DMS53 treated with DMSO at 0.1 percent for 48 hours (cell line): Measurements from ENCODE around the gene PCDHGC4.
A peak's percentile ranks its signal among the peaks of the same experiment; 100 is the strongest.

Source experiments
- DNase-seq: peaks from one replicate; lab custom pipeline; 2025; ENCODE audit not compliant: unreplicated experiment; lab: John Stamatoyannopoulos, UW

Gene PCDHGC4

DNA sequence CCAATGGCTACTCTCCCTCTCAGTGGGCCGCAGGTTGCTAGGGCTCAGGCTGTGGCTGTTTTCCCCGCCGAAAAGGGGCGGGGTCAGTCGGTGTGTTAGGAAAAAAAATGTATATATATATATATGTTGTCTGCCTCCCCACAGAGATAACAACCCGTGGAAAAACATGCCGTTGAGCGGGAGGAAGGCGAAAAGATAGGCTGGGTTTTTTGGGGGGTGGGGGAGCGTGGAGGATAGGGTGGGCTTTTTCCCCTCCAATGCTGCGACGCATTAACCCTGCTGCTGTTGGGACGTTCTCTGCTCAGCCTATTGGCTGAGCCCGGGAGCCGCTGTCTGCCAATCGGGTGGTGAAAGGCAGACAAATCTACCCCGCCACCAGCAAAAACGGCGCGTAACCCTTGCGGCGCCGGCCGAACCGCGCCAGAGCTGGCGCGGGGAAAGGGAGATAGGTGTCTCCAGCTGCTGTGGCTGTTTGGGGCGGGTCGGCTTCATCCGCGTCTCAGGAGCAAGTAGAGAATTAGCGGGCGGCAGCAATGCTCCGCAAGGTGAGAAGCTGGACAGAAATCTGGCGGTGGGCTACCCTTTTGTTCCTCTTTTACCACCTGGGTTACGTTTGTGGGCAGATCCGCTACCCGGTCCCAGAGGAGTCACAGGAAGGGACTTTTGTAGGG lies at the start of gene PCDHGC4:
Gene PCDHGC4 (plus strand): TSS at position 390 of the 671 bp plus-strand sequence. CDS start 144 bp downstream, at position 534.
- no peak for DNase-seq

DNA sequence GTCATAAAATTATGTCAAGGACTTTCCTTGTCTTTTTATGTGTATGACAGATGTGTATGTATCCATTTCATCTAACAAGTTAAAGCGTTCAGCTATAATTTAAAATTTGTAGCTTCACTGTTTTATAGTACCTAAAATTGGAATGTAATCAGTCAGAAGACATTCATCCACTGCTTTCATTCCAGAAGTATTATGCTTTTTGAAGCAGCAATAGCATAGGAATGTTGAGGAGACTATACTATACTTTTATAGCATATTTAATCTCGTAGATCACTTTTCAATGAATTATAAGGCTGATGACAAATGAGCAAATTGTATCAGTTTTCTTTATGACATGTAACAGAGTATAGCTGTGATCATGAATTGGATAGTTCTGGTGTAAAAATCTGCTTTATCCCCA lies 47.6 kb upstream of the PCDHGC4 start:
- DNase-seq = no peak

DNA sequence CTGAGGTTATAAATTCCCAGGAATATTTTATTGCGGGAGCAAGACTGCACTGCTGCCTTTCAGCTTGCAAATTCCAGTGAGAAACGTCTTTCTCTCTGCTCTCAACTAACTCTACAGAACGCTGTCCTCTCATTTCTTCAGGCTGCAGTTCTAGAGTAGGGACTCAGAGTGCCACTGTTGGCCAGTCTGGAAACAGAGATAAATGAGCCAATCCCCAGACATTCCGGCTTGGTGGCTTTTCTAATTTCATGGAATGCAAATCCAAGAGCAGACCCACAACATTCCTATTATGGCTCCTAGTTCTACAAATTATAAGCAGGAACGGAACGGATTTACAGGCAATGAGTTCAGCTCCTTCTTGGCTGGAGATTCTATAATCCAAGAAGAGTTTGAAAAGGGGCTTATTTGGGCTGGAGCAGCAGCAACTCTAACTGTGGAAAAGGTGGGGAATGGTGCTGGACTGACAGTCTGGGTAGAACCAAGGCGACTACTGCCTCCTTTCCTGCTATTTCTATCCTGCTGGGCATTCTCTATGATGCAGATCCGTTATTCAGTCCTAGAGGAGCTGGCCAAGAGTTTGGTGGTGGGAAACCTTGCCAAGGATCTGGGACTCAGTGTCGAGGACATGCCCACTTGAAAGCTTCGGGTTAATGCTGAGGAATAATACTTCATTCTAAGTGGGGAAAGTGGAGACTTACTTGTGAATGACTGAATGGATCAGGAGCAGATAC lies 45.3 kb upstream of the PCDHGC4 start:
- no peak for DNase-seq

DNA sequence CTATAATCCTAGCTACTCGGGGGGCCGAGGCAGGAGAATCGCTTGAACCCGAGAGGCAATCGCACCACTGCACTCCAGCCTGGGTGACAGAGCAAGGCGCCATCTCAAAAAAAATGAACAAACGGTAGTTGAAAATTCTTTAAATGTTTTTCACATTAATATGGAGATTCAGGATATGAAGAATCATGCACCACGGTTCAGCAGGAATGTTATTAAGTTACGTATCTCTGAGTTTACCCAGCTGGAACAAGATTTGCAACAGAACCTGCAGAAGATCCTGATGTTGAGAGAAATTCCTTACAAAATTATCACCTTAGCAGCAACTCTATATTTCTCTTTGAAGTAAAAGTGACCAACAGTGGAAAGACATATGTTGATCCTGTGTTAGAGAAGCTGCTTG lies 44.5 kb upstream of the PCDHGC4 start:
- DNase-seq = no peak

DNA sequence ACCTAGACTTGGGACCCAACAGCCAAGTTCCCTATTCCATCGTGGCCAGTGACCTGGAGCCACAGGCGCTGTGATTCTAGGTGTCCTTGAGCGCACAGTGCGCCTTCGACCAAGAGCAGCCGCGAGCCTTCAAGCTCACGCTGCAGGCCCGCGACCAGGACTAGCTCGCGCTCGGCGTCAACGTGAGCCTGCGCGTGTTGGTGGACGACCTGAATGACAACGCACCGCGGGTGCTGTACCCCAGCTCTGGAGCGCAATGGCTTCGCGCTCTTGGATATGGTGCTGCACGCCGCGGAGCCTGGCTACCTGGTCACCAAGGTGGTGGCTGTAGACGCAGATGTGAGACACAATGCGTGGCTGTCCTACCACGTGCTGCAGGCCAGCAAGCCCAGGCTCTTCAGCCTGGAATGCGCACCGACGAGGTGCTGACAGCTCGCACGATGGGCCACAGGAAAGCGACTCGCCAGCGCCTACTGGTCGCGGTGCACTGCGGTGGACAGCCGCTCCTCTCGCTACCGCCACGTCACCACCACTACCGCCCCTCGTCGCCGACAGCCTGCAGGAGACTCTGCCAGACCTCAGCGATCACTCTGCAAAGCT lies 43.2 kb upstream of the PCDHGC4 start:
- no peak for DNase-seq

DNA sequence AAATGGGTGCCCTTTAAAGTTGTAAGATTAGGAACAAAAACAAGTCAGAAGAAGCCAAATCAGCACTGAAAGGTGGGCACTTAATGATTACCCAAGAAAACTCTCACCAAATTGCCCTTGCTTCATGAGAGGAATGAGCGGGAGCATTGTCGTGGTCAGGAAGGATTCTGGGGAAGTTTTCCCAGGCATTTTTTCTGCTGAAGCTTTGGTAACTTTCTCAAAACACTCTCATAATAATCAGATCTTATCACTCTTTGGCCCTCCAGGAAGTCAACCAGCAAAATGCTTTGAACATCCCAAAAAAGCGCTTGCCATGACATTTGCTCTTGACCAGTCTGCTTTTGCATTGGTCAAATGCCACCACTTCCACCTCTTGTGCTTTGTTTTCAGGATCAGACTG lies 19.5 kb upstream of the PCDHGC4 start:
- DNase-seq = no peak

DNA sequence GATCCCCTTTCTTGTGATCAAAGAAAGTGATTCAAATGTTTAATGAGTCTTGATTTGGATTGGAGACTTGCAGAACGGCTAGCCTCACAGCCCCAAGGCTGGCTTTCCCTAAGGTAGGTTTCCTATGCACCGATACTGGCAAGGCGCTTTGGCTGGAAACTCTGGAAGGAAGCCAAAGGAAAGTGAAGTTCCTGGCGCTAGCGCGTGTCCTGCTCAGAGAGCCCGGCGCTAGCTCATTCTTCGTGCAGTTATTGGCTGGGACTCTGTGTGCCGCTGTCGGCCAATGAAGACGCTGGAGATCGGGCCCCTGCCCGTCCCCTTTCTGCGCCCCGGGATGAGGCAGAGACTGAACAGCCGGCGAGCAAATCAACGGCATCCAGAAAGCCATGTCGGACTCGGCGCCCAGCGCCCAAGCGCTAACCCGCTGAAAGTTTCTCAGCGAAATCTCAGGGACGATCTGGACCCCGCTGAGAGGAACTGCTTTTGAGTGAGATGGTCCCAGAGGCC lies 9.2 kb upstream of the PCDHGC4 start, which contains the start of gene PCDHGC3:
Gene PCDHGC3 (plus strand): TSS at position 342 of the 507 bp plus-strand sequence. CDS start 151 bp downstream, at position 493.
- DNase-seq = peak; percentile 63

DNA sequence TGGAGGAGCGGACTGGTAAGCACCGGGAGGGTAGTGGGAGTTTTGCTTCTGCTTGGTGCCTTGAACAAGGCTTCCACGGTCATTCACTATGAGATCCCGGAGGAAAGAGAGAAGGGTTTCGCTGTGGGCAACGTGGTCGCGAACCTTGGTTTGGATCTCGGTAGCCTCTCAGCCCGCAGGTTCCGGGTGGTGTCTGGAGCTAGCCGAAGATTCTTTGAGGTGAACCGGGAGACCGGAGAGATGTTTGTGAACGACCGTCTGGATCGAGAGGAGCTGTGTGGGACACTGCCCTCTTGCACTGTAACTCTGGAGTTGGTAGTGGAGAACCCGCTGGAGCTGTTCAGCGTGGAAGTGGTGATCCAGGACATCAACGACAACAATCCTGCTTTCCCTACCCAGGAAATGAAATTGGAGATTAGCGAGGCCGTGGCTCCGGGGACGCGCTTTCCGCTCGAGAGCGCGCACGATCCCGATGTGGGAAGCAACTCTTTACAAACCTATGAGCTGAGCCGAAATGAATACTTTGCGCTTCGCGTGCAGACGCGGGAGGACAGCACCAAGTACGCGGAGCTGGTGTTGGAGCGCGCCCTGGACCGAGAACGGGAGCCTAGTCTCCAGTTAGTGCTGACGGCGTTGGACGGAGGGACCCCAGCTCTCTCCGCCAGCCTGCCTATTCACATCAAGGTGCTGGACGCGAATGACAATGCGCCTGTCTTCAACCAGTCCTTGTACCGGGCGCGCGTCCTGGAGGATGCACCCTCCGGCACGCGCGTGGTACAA lies 8.5 kb upstream of the PCDHGC4 start:
- DNase-seq = peak; percentile 25

DNA sequence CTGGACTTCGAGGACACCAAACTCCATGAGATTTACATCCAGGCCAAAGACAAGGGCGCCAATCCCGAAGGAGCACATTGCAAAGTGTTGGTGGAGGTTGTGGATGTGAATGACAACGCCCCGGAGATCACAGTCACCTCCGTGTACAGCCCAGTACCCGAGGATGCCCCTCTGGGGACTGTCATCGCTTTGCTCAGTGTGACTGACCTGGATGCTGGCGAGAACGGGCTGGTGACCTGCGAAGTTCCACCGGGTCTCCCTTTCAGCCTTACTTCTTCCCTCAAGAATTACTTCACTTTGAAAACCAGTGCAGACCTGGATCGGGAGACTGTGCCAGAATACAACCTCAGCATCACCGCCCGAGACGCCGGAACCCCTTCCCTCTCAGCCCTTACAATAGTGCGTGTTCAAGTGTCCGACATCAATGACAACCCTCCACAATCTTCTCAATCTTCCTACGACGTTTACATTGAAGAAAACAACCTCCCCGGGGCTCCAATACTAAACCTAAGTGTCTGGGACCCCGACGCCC lies 7.7 kb upstream of the PCDHGC4 start:
- DNase-seq = no peak

DNA sequence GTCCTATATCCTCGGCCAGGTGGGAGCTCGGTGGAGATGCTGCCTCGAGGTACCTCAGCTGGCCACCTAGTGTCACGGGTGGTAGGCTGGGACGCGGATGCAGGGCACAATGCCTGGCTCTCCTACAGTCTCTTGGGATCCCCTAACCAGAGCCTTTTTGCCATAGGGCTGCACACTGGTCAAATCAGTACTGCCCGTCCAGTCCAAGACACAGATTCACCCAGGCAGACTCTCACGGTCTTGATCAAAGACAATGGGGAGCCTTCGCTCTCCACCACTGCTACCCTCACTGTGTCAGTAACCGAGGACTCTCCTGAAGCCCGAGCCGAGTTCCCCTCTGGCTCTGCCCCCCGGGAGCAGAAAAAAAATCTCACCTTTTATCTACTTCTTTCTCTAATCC lies 7.0 kb upstream of the PCDHGC4 start:
- DNase-seq = no peak

DNA sequence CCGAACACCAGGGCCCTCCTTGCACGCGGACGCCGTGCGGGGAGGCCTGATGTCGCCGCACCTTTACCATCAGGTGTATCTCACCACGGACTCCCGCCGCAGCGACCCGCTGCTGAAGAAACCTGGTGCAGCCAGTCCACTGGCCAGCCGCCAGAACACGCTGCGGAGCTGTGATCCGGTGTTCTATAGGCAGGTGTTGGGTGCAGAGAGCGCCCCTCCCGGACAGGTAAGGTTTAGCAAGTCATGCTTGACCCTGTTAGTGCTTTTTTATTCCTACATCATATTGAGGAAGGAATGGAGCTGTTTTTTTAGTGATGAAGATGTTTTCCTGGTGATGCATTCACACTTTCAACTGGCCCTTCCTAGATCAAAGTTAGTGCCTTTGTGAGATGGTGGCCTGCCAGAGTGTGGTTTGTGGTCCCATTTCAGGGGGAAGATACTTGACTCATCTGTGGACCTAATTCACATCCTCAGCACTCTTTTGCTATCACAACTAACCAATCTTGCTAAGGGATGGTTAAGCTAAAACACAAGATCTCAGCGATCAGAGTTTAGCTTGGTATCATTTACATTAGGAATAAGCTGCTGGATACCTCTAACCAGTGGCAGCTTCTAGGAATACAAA lies 6.4 kb upstream of the PCDHGC4 start:
- peak; percentile 81 for DNase-seq

DNA sequence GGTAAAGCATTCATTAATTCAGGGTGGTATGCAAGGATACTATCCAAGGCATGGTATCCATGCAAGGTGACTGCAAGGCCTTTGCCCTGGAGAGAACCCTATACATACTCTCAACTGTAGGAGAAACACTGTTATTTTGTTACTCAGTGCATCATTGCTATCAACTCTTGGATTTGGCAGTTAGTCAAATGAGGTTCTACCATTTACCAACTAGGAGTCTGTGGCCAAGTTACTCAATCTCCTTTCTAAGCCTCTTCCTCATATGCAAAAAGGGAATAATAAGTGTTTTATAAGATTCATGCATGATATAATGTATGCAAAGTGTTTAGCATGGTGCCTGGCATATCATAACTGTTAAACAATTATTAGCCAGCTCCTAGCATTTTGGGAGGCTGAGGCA lies 5.1 kb upstream of the PCDHGC4 start:
- no peak for DNase-seq

DNA sequence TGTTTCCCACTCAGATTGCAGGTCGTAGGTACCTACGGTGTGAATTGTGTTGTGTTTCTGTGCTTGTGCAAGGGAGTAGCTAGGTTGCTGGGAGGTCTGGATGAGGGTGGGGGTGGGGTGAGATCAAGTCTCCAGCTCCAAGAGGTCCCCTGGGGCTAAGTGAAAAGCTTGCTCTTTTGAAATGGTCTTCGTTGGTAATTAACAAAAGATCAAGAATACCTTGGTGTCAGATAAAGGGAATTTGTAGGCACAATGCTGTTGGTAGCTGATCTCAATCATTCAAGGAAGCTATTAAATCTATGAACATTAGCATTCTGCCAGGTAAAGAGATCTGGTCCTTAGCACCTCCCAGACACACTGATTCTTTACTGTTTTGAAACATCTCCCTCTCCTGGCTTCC lies 928 bp upstream of the PCDHGC4 start:
- no peak for DNase-seq

DNA sequence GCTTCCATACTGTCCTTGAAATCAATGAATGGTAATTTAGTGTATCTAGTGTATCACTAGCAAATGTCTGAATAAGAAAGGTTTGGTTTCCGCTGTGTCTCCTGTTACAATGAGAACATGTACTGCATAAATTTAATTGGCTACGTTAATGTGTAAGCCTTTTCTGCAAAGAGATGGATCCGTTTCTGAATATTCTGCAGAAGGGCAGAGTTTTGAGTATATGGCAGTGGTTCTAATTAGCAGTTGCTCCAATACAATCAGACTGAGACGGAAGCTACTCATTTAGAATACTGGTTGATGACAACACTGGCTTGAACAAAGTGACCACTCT lies 555 bp upstream of the PCDHGC4 start:
- no peak for DNase-seq

DNA sequence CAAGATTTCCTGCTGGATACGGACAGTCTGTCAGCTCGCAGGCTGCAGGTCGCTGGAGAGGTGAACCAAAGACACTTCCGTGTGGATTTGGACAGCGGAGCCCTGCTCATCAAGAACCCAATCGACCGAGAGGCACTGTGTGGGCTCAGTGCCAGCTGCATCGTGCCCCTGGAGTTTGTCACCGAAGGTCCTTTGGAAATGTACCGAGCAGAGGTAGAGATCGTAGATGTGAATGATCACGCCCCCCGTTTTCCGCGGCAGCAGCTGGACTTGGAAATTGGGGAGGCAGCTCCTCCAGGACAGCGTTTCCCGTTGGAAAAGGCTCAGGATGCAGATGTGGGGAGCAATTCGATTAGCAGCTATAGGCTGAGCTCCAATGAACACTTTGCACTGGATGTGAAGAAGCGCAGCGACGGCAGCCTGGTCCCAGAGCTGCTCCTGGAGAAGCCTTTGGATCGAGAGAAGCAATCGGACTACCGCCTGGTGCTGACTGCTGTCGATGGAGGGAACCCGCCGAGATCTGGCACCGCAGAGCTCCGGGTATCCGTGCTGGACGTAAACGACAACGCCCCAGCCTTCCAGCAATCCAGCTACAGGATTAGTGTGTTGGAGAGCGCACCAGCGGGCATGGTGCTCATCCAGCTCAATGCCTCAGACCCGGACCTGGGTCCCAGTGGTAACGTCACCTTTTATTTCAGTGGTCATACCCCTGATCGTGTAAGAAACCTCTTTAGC lies 658 bp downstream of the PCDHGC4 start:
- no peak for DNase-seq

DNA sequence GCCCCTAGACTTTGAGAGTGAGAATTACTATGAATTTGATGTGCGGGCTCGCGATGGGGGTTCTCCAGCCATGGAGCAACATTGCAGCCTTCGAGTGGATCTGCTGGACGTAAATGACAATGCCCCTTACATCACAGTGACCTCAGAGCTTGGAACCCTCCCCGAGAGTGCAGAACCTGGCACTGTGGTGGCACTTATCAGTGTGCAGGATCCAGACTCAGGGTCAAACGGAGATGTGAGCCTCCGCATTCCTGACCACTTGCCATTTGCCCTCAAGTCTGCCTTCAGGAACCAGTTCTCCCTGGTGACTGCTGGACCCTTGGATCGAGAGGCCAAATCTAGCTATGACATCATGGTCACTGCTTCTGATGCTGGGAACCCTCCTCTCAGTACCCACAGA lies 1.3 kb downstream of the PCDHGC4 start:
- DNase-seq = no peak

DNA sequence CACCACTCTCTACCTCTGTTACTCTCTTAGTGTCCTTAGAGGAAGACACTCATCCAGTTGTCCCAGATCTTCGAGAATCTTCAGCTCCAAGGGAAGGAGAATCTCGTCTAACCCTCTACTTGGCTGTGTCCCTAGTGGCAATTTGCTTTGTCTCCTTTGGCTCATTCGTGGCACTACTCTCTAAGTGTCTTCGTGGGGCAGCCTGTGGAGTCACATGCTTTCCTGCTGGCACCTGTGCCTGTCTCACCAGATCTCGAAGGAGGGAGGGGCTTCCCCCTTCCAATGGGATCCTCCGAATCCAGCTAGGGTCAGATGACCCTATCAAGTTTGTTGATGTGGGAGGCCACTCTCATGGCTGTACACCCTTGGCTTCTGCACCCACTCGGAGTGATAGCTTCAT lies 2.3 kb downstream of the PCDHGC4 start:
- no peak for DNase-seq

DNA sequence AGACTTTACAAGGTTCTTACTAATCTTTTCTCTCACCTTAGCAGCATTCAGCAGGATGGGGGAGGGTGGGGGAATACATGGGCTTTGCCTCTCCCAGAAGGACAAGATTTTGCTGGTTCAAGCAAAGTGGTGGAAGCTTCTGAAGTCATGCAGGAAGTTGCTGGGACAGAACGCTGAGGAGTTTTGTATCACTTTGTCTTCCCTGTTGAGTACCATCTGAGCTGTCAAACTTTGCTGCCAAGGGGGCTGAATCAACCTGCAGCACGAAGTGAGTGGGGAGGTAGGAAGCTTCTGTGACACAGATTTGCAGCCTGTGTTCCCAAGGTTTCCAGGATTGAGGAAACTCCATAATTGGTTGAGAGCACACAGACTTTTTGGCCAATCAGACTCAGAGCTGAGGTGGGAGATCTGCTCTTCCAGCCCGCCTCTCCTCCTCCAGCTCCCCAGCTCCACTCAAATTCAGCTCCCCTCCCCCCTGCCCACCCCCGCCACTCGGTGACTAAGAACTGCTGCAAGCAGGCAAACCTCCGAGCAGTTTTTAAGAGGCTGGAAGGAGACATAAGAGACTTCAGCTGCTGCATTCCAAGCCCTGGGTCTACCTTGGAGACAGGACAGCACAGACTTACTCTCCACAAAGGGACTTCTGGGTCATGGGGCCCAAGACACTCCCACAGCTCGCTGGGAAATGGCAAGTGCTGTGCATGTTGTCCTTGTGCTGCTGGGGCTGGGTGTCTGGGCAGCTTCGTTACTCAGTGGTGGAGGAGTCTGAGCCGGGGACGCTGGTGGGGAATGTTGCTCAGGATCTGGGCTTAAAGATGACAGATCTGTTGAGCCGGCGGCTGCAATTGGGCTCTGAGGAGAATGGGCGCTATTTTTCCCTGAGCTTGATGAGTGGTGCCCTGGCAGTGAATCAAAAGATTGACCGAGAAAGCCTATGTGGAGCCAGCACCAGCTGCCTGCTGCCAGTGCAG lies 4.0 kb downstream of the PCDHGC4 start, which contains the start of gene PCDHGC5:
Gene PCDHGC5 (plus strand): TSS at position 491 of the 971 bp plus-strand sequence. CDS start 160 bp downstream, at position 651.
- DNase-seq = no peak

DNA sequence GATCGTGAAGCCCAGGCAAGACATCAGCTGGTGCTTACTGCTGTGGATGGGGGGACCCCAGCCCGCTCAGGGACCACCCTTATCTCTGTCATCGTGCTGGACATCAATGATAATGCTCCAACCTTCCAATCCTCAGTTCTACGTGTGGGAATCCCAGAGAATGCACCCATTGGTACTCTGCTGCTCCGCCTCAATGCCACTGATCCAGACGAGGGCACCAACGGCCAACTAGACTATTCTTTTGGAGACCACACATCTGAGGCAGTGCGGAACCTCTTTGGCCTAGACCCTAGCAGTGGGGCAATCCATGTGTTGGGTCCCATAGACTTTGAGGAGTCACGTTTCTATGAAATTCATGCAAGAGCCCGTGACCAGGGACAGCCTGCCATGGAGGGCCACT lies 5.0 kb downstream of the PCDHGC4 start:
- DNase-seq = no peak
